HAP-1 (cell line): ENCODE measurements around the gene PEAK3.
A peak's percentile ranks its signal among the peaks of the same experiment; 100 is the strongest.

Source experiments
- DNase-seq, 2 experiments: peaks; one replicate each; pipeline ENCODE4 v3.0.0-alpha.2; 2016 to 2020; ENCODE audit warnings: low spot score in 2 of 2
- H3K27me3 ChIP-seq: fragments of 250-450 bp; sonication (Bioruptor Pico); 2 replicates; pipeline ENCODE4 v1.5.1; 2020; ENCODE audit warnings: low read depth, mild to moderate bottlenecking, moderate library complexity
- H3K36me3 ChIP-seq: fragments of 250-450 bp; sonication (Bioruptor Pico); replicated peaks from 2 replicates; pipeline ENCODE4 v1.5.1; 2020; ENCODE audit warnings: mild to moderate bottlenecking
- H3K4me1 ChIP-seq: fragments of 250-450 bp; sonication (Bioruptor Pico); 2 replicates; pipeline ENCODE4 v1.5.1; 2020; ENCODE audit warnings: mild to moderate bottlenecking
- H3K4me3 ChIP-seq: fragments of 250-450 bp; sonication (Bioruptor Pico); 2 replicates; pipeline ENCODE4 v1.5.1; 2020; ENCODE audit warnings: mild to moderate bottlenecking, moderate library complexity
- H3K9me3 ChIP-seq: fragments of 250-450 bp; sonication (Bioruptor Pico); 2 replicates; pipeline ENCODE4 v1.5.1; 2020; ENCODE audit warnings: mild to moderate bottlenecking, moderate library complexity
- in situ Hi-C: fragments of 300-500 bp; cut with MboI; formaldehyde crosslinking; loops from 3 replicates; pipeline ENCODE4 v1.14.3; 2020; ENCODE audit warnings: low sequenced_read_pairs, inconsistent platforms, mixed read lengths

Gene PEAK3

GRCh38 chr19:2266183-2266993 is 15.6 kb downstream of the PEAK3 start:
- no peaks in the 10 kb centered on the region for H3K9me3 ChIP-seq
- H3K4me3 ChIP-seq: no peak overlapping the region
- no peaks in the 10 kb centered on the region; the same call in 1 of the 2 replicates for H3K4me1 ChIP-seq
- in situ Hi-C loops: no loop called here
- DNase-seq: no peak
- peaks cover 16% of the 10 kb centered on the region for H3K36me3 ChIP-seq
- H3K27me3 ChIP-seq: no peaks in the 10 kb centered on the region

- H3K27me3 ChIP-seq: no peaks in the 10 kb centered on the region
- peak in 1 of 2 experiments; percentile 68 for DNase-seq
- in situ Hi-C loops: no loop called here
- no peak overlapping the region for H3K4me3 ChIP-seq
- H3K36me3 ChIP-seq: no peaks in the 10 kb centered on the region
- H3K4me1 ChIP-seq: no peaks in the 10 kb centered on the region
- H3K9me3 ChIP-seq: no peaks in the 10 kb centered on the region
Measured at GRCh38 chr19:2261438-2262172, 20.4 kb downstream of the PEAK3 start.

GRCh38 chr19:2260341-2260805 is 21.6 kb downstream of the PEAK3 start:
- in situ Hi-C loops: no loop called here
- Histone ChIP-seq H3K4me1 (no peaks in the 10 kb centered on the region), H3K4me3 (no peak overlapping the region), H3K36me3 (no peaks in the 10 kb centered on the region), H3K9me3 (no peaks in the 10 kb centered on the region), H3K27me3 (no peaks in the 10 kb centered on the region)
- DNase-seq: no peak

- Histone ChIP-seq H3K27me3 (no peaks in the 10 kb centered on the region), H3K36me3 (no peaks in the 10 kb centered on the region), H3K9me3 (no peaks in the 10 kb centered on the region), H3K4me1 (no peaks in the 10 kb centered on the region), H3K4me3 (no peak overlapping the region)
- DNase-seq: no peak
- in situ Hi-C loops: no loop called here
Measured at GRCh38 chr19:2259336-2259735, 22.6 kb downstream of the PEAK3 start.

- no peak for DNase-seq
- H3K9me3 ChIP-seq: no peaks in the 10 kb centered on the region
- no peak within 1 kb of the TSS for H3K4me3 ChIP-seq
- H3K27me3 ChIP-seq: no peaks in the 10 kb centered on the region
- in situ Hi-C loops: no loop called here
- H3K36me3 ChIP-seq: no peaks in the 10 kb centered on the region
- no peaks in the 10 kb centered on the region for H3K4me1 ChIP-seq
Measured at GRCh38 chr19:2255982-2256685, 25.8 kb downstream of the PEAK3 start, which contains the start of gene JSRP1. Gene JSRP1, minus strand, starts transcription at chr19:2256417. Its CDS starts 1,103 bp downstream, at chr19:2255314.

GRCh38 chr19:2255112-2255845 is 26.7 kb downstream of the PEAK3 start:
- Histone ChIP-seq H3K4me3 (no peak overlapping the region), H3K36me3 (no peaks in the 10 kb centered on the region)

GRCh38 chr19:2254064-2254872 is 27.7 kb downstream of the PEAK3 start:
- no peaks in the 10 kb centered on the region for H3K4me1 ChIP-seq
- in situ Hi-C loops: no loop called here
- H3K4me3 ChIP-seq: no peak overlapping the region

More at GRCh38 chr19:2255112-2255845, 26.7 kb downstream of the PEAK3 start:
- no peak for DNase-seq
- Histone ChIP-seq H3K27me3 (no peaks in the 10 kb centered on the region), H3K9me3 (no peaks in the 10 kb centered on the region), H3K4me1 (no peaks in the 10 kb centered on the region)
- in situ Hi-C loops: no loop called here

GRCh38 chr19:2253106-2254063 is 28.6 kb downstream of the PEAK3 start:
- Histone ChIP-seq H3K4me1 (no peaks in the 10 kb centered on the region), H3K36me3 (peaks cover 6% of the 10 kb centered on the region), H3K4me3 (no peak overlapping the region), H3K27me3 (no peaks in the 10 kb centered on the region), H3K9me3 (no peaks in the 10 kb centered on the region)
- in situ Hi-C loops: no loop called here
- no peak for DNase-seq

More at GRCh38 chr19:2254064-2254872, 27.7 kb downstream of the PEAK3 start:
- no peaks in the 10 kb centered on the region for H3K36me3 ChIP-seq
- no peaks in the 10 kb centered on the region for H3K9me3 ChIP-seq
- DNase-seq: no peak
- H3K27me3 ChIP-seq: no peaks in the 10 kb centered on the region

- in situ Hi-C loops: no loop called here
- Histone ChIP-seq H3K4me3 (no peak overlapping the region), H3K27me3 (no peaks in the 10 kb centered on the region)
Measured at GRCh38 chr19:2252797-2253105, 29.2 kb downstream of the PEAK3 start.

GRCh38 chr19:2252055-2252796 is 29.7 kb downstream of the PEAK3 start:
- peaks cover 13% of the 10 kb centered on the region for H3K36me3 ChIP-seq
- no peaks in the 10 kb centered on the region for H3K9me3 ChIP-seq
- DNase-seq: no peak
- in situ Hi-C loops: no loop called here
- H3K4me1 ChIP-seq: no peaks in the 10 kb centered on the region
- no peaks in the 10 kb centered on the region for H3K27me3 ChIP-seq
- no peak overlapping the region for H3K4me3 ChIP-seq

More at GRCh38 chr19:2252797-2253105, 29.2 kb downstream of the PEAK3 start:
- Histone ChIP-seq H3K36me3 (peaks cover 8% of the 10 kb centered on the region), H3K4me1 (no peaks in the 10 kb centered on the region), H3K9me3 (no peaks in the 10 kb centered on the region)
- no peak for DNase-seq
